ENCODE data around the gene ATP7A. TPM values are rescaled to one million over a fixed set of nuclear protein-coding genes. Genes with fewer than 3 reads are reported as not detected.

Gene ATP7A
- total and polyA plus RNA-seq, 9 of the 15 experiments (the other 6 are each of a cell fraction or from before 2014, with no cell fraction given): 7.8 to 22.7 (median 11.6) TPM

DNA sequence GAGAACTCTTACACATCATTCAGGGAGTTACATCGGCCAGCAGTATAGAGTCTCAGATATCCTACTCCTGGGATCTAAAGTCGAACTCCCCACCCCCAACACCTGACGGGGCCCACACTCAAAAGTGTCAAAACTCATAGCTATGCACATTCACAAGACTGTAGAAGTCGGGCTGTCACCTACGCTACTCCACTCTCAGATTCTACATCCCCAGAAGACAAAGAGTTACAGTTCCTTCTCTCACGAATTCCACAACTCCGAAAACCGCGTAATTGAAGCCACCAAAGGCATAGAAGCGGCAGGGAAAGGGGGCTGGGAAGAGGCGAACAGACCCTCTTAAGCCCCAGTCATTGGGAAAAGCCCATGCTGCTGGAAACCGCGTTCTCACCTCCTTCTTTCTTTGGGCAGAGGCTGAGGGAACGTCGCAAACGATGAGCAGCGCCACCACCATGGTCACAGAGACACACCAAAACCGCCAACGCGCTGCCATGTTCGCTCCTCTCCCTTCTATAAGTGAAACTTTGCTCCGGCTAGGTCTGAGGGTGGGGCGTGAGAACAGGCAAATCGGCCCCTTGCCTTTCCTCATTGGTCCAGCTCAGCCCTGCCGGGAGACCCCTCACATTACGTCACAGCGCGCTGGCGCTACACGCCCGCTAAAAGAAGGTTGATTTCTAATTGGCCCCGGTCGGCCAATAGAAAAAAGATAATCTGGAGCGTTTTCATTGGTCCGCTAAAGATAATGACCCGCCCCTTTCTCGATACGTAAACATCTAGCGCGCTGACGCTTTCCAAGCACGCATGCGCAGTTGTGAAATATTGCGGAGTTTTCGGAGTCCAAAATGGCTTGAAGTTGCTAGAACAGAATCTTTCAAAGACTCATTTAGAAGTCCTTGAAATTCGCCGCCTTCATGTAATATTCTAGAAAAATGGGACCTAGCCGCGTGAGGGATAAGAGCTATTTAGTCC lies 15.3 kb upstream of the ATP7A start, which contains the start of gene MAGT1 (continued):
- TF ChIP-seq HCFC1 (IDR thresholded peaks at IDR 0.05; ENCODE audit: low read depth, low read length): peak; percentile 29; the same call in 1 of the 2 replicates
- TF ChIP-seq LCOR (CRISPR knock-in tag; IDR thresholded peaks at IDR 0.05): peak; percentile 34; the same call in 1 of the 2 replicates
- peak; percentile 92 for TF ChIP-seq CREB1 (IDR thresholded peaks at IDR 0.05)
- TF ChIP-seq CREB1 (CRISPR knock-in tag; IDR thresholded peaks at IDR 0.05): peak; percentile 86
- no peak for TF ChIP-seq KAT2B (IDR thresholded peaks at IDR 0.05; ENCODE audit: low read depth, low read length)
- no peak for TF ChIP-seq ZNF384 (IDR thresholded peaks at IDR 0.05; ENCODE audit: low read depth, low read length)
- TF ChIP-seq ESRRA (IDR thresholded peaks at IDR 0.05; ENCODE audit: borderline replicate concordance, low read depth): no peak
- TF ChIP-seq, protein P1, sequence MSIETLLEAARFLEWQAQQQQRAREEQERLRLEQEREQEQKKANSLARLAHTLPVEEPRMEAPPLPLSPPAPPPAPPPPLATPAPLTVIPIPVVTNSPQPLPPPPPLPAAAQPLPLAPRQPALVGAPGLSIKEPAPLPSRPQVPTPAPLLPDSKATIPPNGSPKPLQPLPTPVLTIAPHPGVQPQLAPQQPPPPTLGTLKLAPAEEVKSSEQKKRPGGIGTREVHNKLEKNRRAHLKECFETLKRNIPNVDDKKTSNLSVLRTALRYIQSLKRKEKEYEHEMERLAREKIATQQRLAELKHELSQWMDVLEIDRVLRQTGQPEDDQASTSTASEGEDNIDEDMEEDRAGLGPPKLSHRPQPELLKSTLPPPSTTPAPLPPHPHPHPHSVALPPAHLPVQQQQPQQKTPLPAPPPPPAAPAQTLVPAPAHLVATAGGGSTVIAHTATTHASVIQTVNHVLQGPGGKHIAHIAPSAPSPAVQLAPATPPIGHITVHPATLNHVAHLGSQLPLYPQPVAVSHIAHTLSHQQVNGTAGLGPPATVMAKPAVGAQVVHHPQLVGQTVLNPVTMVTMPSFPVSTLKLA (conservative IDR thresholded peaks at IDR 0.05): peak in 1 of 2 experiments; percentile 49; a peak in 1 of 4 replicates
- no peak for TF ChIP-seq SP2 (IDR thresholded peaks at IDR 0.05; ENCODE audit: extremely low read depth, low read depth, low read length, poor library complexity, severe bottlenecking)
- peak; percentile 91 for TF ChIP-seq CREM (IDR thresholded peaks at IDR 0.05; ENCODE audit: low read depth)
- TF ChIP-seq, protein P2, sequence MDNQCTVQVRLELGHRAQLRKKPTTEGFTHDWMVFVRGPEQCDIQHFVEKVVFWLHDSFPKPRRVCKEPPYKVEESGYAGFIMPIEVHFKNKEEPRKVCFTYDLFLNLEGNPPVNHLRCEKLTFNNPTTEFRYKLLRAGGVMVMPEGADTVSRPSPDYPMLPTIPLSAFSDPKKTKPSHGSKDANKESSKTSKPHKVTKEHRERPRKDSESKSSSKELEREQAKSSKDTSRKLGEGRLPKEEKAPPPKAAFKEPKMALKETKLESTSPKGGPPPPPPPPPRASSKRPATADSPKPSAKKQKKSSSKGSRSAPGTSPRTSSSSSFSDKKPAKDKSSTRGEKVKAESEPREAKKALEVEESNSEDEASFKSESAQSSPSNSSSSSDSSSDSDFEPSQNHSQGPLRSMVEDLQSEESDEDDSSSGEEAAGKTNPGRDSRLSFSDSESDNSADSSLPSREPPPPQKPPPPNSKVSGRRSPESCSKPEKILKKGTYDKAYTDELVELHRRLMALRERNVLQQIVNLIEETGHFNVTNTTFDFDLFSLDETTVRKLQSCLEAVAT (IDR thresholded peaks at IDR 0.05): 0 out of 4 replicates have a peak, but pooled peaks of 1 of the 2 experiments have one; percentile 44
- peak; percentile 44 for TF ChIP-seq EGR1 (conservative IDR thresholded peaks at IDR 0.05)
- peak; percentile 47; the same call in 1 of the 2 replicates for TF ChIP-seq SIN3B (IDR thresholded peaks at IDR 0.05; ENCODE audit: low read depth)
- TF ChIP-seq FOXM1 (IDR thresholded peaks at IDR 0.05; ENCODE audit: low read depth): no peak
- TF ChIP-seq FOXM1 (CRISPR knock-in tag; IDR thresholded peaks at IDR 0.05; ENCODE audit: low read depth): no peak
- no peak for TF ChIP-seq ADNP (tag; IDR thresholded peaks at IDR 0.05)
- no peak for TF ChIP-seq RNF2 (IDR thresholded peaks at IDR 0.05)
- TF ChIP-seq ATF7 (IDR thresholded peaks at IDR 0.05): peak; percentile 97
- TF ChIP-seq, protein P3, sequence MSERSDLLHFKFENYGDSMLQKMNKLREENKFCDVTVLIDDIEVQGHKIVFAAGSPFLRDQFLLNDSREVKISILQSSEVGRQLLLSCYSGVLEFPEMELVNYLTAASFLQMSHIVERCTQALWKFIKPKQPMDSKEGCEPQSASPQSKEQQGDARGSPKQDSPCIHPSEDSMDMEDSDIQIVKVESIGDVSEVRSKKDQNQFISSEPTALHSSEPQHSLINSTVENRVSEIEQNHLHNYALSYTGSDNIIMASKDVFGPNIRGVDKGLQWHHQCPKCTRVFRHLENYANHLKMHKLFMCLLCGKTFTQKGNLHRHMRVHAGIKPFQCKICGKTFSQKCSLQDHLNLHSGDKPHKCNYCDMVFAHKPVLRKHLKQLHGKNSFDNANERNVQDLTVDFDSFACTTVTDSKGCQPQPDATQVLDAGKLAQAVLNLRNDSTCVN (CRISPR knock-in tag; IDR thresholded peaks at IDR 0.05): no peak
- TF ChIP-seq NRF1 (conservative IDR thresholded peaks at IDR 0.05 in 1 of 2, IDR thresholded peaks at IDR 0.05 in 1 of 2): peak; percentile 91 to 92
- TF ChIP-seq, protein P4, sequence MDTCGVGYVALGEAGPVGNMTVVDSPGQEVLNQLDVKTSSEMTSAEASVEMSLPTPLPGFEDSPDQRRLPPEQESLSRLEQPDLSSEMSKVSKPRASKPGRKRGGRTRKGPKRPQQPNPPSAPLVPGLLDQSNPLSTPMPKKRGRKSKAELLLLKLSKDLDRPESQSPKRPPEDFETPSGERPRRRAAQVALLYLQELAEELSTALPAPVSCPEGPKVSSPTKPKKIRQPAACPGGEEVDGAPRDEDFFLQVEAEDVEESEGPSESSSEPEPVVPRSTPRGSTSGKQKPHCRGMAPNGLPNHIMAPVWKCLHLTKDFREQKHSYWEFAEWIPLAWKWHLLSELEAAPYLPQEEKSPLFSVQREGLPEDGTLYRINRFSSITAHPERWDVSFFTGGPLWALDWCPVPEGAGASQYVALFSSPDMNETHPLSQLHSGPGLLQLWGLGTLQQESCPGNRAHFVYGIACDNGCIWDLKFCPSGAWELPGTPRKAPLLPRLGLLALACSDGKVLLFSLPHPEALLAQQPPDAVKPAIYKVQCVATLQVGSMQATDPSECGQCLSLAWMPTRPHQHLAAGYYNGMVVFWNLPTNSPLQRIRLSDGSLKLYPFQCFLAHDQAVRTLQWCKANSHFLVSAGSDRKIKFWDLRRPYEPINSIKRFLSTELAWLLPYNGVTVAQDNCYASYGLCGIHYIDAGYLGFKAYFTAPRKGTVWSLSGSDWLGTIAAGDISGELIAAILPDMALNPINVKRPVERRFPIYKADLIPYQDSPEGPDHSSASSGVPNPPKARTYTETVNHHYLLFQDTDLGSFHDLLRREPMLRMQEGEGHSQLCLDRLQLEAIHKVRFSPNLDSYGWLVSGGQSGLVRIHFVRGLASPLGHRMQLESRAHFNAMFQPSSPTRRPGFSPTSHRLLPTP (IDR thresholded peaks at IDR 0.05; ENCODE audit: borderline replicate concordance, extremely low read depth, insufficient read length): no peak

Data from K562 (cell line).